Activated naive CD4-positive, alpha-beta T cell (primary cell): ENCODE results near the gene ZNF345.

ENCODE experiments used
- DNase-seq, 4 experiments: peaks; one replicate each; lab custom pipeline; 2025; lab: John Stamatoyannopoulos, UW

Gene ZNF345

DNA sequence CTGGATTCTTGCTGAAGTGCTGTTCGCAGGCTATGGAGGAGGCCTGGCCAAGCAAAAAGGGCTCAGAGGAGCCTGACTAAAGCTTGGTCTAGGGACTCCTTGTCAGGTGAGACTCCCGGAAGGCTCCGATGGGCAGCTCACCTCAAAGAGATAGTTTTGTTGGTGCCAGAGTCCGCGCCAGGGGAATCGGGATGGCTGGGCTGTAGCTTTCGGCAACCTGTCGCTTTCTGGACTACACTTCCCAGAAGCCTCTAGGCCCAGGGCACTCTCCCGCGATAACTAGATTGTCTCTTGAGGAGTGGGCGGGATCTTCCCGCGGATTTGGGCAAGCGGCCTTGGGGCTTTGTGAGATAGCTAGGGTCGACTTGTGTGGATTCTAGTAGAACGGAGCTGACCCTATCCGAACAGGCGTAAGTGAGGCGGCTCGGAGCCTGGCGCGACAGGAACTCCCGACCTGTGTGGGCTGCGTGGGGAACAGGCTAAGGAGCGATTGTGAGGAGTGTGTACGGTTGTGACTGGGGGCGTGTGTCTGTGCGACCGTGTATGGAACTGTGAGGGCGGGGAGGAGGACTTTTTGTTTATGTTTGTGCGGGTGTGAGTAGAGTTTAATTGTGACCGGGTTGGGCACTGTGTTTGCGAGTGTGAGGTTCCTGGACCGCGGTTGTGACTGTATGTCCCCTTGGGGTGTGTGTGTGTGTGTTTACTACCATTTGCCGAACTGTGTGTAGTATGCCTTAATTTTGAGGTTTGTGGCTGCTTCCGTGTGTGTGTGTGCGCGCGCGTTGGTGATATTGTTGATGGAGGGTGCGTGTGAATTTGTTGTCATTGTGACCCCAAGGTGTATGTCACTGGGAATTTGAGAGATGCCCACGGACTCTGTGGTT lies at the start of gene ZNF345:
ZNF345 (plus strand) TSS at position 318 of the 884 bp plus-strand sequence. CDS start 25,955 bp downstream, outside the sequence.
- DNase-seq: peak; percentile 45 to 73 (median 52)

DNA sequence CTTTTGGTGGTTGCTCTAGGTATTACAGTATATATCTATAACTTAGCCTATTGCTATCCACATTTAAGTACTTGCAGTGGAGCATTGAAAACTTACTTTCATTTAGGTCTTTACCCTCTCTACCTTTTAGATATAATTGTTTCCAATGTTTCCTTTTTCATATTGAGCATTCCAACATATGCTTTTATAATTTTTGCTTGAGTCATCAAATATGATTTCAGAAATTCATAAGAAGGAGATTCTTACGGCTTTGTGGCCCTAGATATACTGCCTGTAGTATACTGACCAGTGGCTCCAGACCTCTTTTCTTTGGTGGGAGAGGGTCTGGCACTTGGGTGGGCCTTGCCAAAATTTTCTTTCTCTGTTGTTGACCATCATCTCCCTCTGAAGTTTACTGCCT lies 45.3 kb upstream of the ZNF345 start:
- DNase-seq: no peak

DNA sequence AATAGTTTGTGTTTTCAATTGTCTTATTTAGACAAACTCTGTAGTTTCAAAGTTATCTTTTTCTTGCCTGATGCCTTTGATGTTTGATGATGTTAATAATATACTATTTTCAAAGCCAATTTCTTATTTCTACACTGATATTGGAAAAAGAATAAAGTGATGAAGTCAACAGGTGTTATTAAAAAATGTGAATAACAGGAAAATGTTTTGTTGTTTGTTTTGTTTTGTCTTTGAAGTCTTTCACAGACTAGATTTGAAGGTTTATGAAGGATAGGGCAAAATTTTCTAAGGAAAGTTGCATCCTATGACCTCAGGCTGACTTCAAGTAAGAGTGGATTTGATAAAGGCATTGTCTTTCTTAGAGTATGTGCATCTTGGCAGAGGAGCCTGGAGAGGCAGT lies 43.6 kb upstream of the ZNF345 start:
- no peak for DNase-seq

DNA sequence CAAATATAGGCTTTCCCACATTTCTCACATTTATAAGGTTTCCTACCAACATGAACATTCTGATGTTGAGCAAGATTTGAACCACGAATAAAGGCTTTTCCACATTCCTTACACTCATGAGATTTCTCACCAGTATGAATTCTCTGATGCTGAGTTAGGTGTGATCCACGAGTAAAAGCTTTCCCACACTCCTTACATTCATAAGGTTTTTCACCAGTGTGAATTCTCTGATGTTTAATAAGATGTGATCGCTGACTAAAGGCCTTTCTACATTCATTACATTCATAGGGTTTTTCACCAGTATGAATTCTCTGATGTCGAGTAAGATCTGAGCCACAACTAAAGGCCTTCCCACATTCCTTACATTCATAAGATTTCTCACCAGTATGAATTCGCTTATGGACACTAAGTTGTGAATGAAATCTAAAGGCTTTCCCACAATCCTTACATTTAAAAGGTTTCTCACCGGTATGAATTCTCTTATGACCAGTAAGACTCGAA lies 31.5 kb upstream of the ZNF345 start:
- no peak for DNase-seq

DNA sequence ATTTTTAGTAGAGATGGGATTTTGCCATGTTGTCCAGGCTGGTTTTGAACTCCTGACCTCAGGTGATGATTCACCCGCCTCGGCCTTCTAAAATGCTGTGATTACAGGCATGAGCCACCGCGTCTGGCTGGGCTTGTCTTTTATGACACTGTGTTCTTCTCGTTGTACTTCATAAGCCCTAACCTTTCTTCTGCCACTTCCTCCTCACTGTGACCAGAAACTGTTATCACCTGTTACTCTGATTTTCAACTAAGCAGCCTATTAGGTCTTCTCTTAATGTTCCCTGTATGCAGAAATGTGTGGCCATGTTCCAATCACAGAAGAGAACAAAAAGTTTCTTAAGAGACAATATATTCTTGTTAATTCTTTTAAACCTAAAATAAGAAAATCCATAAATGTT lies 28.9 kb upstream of the ZNF345 start:
- DNase-seq: no peak

DNA sequence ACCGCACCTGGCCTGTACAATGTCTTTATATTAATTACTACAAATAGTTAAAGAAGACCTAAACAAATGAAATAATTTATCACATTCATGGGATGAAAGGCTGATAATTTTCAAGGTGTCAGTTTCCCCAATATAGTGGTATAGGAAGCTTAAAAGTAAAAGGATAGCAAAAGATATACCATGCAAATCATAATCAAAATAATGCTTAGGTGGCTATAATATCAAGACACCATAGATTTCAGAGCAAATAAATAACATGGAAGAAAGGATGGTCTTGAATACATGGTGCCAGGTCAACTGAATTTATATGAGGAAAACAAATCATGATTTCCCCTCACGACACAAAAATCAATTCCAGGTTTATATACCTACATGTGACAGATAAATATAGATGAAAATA lies 17.2 kb upstream of the ZNF345 start:
- DNase-seq: no peak

DNA sequence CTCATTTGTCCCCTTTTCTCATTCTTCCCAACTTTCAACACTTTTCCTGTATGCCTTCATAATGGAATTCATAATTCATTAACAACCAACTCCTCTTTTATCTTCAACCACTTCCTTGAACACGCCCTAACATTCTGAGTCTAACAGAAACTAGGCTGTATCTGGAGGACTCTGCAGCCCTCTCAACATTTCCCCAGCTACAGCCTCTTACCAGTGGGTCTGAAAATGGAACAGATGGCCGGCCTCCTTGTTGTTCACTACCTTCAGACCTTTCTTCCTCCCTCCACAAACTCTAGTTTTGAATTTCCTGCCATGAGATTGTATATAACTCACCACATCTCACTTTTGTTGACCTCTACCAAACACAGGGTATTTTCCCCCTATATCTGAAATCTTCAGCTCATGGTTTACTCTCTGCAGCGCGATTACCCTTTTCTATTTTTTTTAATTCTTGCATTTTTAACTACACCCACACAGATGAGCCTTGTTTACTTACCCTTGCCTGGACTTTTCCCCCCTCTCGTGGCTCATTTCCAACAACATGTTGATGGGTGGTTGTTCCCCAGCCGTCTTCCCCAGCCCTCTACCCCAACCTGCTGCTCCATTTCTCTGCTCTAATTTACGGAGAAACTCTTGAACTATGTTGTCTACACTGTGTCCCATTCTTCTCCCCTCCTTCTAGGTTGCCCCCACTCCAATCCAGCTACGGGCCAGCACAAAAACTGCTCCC lies 13.3 kb upstream of the ZNF345 start:
- DNase-seq: no peak

DNA sequence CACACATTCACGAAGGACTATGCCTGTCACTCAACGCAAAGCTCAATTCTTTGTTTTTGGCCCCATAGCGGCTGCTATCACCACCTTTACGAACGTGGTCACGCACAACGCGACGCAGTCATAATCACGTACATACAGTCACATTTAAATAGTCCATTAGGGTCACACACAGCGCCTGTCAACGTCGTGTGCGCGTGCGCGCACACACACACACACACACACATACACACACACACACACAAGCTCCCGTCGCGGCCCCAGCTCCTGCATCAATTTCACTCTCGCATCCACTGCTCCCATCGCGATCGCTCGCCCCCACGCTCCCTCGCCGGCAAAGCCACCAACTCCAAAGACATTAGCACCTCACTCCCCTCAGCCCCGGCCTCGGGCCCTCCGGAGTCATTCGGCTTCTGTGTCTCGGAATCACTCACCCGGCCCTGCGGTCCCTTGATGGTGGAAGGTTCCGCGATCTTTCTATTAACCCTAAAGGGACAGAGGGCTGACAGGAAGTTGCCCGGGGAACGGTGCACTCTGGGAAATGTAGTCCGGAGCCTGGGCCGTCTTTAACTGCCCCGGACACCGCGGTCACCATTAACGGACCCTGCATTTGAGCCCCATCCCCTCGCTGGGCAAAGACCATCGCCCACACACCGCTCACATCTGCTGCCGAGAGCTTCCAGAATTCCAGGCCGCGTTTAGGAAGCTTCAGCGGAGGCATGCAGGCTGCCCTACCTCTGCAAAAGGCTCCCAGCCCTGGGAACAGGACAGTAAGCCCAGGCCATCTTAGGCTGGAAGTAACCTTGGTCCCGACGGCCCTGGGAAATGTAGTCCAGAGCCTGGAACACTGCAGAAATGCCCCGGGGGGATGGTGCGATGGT lies 12.5 kb upstream of the ZNF345 start, which contains the start of gene ZNF790:
ZNF790 (minus strand) TSS at position 482 of the 878 bp plus-strand sequence. CDS start 12,768 bp downstream, outside the sequence.
- peak; percentile 52 to 71 (median 64) for DNase-seq

DNA sequence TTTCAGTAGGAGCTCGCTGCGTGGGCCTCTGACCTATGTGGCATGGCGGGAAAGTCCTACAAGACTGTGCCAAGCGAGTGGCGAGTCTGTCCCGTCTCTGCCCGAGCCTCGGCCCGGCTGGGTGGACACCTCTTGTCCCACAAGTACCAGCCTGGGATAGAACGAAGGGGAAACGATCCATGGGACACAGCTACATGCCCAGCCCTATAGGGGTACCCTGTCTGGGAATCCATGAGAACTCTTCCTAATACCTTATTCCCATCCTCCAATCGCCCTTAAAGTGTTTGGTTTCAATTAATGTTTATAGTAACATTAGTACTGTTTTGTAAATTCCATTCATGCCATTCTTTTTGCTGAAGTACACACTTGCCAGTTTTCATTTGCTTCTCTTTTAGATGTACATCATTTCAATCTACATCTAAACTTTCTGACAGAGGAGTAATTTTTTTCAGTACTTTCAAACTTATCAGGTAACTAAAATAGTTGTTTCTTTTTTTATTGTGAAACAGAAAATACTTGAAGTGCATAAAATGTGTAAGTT lies 11.8 kb upstream of the ZNF345 start:
- DNase-seq: no peak

DNA sequence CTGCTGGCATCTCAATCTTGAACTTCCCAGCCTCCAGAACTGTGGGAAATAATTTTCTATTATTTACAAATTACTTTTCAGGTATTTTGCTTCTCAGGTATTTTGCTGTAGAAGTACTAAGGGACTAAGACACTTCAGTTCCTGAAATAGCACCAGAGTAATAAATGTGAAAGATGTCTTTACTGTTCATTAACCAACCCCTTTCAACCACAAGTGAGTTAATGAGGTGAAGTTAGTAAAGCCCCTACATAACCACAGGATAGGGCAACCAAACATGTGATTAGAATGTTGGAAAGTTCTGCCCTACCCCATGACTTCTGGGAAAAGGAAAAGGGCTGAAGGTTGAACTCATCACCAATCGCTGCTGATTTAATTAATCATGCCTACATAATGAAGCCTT lies 2.7 kb upstream of the ZNF345 start:
- DNase-seq: no peak

DNA sequence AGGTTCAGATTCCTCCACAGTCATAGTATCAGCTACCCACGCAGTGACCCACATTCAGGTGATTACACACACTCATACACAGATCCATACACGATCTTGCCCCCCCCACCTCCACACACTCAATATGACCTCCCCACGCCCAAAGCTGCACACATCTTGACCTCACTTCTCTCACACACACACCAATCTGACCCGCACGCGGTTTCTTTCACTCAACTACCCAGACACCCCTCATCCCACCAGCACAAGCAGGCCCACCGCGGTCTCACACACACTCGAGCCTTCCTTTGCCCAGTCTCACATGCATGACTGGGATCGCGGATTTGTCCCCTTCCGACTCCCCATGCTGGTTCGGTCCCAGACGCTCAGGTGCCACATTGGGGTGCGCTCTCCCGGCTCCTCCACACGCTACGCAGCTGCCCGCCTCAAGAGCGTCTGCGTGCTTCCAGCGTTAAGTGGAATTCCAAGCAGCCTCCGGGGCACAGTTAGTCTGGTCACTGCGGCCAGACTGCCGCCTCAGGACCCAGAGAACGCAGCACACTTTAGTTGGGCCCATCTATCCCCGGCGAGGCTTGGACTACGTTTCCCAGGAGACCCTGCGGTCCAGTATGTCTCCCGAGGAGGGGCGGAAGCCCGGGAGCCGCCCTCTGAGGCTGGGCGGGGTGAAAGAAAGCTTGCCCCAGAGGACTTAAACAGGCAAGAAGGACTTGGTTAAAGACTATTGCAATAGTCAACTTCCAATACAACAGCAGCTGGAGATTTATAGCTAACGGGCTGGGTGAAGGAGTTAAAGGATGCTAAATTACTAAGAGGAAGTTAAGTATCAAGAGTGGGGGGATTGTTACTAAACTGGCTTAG lies 746 bp upstream of the ZNF345 start:
- peak; percentile 45 to 82 (median 70) for DNase-seq

DNA sequence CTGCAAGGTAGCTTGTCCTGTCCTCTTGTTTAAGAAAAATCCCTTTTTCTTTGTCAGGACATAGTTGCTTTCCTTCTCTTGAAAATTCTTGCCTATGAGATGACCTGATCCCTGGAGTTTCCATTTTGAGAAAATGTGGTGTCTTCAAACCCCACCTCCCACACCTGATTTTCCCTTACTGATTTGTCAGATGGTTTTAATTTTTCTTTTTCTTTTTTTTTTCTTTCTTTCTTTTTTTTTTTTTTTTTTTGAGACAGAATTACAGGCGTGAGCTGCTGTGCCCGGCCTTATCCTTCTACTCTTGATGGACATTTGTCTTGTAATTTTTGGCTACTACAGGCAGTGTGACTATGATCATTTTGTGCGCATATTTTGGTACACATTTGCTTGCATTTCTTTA lies 1.2 kb downstream of the ZNF345 start:
- DNase-seq: no peak

DNA sequence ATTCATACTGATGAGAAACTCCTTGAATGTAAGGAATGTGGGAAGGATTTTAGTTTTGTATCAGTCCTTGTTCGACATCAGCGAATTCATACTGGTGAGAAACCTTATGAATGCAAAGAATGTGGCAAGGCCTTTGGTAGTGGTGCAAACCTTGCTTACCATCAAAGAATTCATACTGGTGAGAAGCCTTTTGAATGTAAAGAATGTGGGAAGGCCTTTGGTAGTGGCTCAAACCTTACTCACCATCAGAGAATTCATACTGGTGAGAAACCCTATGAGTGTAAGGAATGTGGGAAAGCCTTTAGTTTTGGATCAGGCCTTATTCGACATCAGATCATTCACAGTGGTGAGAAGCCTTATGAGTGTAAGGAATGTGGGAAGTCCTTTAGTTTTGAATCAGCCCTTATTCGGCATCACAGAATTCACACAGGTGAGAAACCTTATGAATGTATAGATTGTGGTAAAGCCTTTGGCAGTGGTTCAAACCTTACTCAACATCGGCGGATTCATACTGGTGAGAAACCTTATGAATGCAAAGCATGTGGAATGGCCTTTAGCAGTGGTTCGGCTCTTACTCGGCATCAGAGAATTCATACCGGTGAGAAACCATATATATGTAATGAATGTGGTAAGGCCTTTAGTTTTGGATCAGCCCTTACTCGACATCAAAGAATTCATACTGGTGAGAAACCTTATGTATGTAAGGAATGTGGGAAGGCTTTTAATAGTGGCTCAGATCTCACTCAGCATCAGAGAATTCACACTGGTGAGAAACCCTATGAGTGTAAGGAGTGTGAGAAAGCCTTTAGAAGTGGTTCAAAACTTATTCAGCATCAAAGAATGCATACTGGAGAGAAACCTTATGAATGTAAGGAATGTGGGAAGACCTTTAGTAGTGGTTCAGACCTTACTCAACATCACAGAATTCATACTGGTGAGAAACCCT lies 26.6 kb downstream of the ZNF345 start:
- no peak for DNase-seq

DNA sequence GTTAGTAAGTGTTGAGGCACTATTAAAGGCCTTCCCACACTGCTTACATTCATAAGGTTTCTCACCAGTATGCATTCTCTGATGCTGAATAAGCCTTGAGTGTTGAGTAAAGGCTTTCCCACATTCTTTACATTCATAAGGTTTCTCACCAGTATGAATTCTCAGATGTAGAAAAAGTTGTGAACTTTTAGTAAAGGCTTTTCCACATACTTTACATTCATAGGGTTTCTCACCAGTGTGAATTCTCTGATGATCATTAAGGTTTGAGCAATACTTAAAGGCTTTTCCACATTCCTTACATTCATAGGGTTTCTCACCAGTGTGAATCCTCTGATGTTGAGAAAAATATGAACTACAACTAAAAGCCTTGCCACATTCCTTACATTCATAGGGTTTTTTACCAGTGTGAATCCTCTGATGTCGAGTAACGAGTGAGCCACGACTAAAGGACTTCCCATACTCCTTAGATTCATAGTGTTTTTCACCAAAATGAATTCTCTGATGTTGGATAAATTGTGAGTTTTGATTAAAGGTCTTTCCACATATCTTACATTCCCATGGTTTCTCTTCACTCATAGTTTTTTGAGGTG lies 41.2 kb downstream of the ZNF345 start:
- DNase-seq: no peak

DNA sequence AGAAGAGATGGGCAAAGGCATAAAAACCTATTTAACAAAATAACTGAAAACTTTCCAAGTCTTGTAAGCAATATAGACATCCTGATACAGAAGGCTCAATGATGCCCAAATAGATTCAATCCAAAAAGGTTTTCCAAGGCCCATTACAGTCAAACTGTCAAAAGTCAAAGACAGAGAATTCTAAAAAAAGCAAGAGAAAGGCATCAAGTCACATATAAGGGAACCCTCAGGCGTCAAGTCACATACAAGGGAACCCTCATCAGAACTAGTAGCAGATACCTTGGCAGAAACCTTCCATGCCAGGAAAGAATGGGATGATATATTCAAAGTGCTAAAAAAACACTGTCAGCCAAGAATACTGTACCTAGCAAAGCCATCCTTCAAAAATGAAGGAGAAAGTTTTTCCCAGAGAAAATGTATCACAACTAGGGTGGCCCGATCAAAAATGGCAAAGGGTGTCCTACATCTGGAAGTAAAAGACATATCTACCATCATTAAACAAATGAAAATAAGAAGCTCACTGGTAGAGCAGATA lies 44.2 kb downstream of the ZNF345 start:
- DNase-seq: no peak

DNA sequence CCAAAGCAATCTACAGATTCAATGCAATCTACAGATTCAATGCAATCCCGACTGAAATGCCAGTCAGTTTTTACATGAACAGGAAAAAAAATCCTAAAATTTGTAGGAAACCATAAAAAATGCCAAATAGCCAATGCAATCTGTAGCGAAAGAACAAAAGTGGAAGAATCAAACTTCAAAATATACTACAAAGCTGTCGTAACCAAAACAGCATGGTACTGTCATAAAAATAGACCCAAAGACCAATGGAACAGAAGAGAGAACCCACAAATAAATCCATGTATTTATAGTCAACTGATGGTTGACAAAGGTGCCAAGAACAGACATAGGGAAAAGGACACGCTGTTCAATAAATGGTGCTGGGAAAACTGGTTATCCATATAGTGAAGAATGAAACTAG lies 47.7 kb downstream of the ZNF345 start:
- DNase-seq: no peak

DNA sequence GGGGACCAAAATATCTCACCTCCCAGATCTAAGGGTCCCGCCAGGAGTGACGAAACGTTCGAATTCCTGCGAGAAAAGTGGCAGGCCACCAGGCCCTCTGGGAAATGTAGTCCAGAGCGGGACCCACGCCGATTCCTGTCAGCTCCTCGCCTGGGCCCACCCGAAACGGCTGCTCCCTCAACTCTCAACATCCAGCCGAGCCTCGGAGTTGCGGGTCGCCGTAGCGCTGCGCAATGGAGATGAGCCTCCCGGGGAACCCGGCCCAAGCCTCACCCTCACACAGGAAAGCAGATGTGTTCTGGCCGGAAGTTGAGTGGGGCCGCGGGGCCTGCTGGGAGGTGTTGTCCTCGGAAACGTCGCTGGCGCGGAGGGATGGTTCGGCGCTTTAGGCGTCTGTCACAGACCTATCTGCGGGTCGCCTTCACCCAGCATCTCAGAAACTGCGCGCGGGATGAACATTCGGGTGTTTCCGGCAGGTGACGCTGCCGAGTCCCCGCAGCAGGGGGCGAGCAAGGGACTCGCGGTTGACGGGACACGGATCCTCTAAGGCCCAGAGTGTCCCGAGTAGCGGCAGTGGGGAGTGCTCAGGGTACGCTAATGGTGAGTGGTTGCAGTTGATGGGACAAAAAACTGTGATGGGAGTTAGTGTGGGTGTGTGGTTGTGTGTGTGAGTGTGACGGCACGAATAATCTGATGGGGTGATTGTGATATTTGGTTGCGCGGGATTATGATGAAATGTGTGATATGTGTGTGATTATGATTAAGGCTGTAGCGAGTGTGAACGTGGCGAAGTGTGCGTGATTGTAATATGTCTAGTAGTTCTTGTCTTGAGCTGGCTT lies 65.5 kb downstream of the ZNF345 start, which contains the start of the genes ZNF568 and ZNF829:
ZNF568 (plus strand) TSS at position 341 of the 839 bp plus-strand sequence. CDS start 6,439 bp downstream, outside the sequence.
ZNF829 (minus strand) TSS at position 300 of the 839 bp plus-strand sequence. CDS start 1,124 bp downstream, outside the sequence.
- peak; percentile 75 to 87 (median 86) for DNase-seq
